Pulmonary artery endothelial cell (primary cell): Measurements from ENCODE around the gene ARHGAP4. TPM values are rescaled to one million over a fixed set of nuclear protein-coding genes. Genes with fewer than 3 reads are reported as not detected.
A peak's percentile ranks its signal among the peaks of the same experiment; 100 is the strongest.

Source experiments
- DNase-seq: peaks from one replicate; pipeline ENCODE4 v3.0.0-alpha.2; 2011; ENCODE audit warnings: low read depth, low spot score
- total RNA-seq: library from RNA; depleted of rRNA; stranded (reverse); fragments of >200 nt; gene quantifications from 2 replicates; pipeline ENCODE4 v1.2.3, GENCODE V29; 2014

The ARHGAP4 gene
- total RNA-seq: 26.5 and 37.0 TPM in 2 replicates

- DNase-seq: no peak
Observed at GRCh38 chrX:153925739-153926551, at the start of gene ARHGAP4. Gene ARHGAP4, minus strand, starts transcription at chrX:153926264. Its CDS starts 62 bp downstream, at chrX:153926202.

- DNase-seq: no peak
Observed at GRCh38 chrX:153974726-153975286, 48.7 kb upstream of the ARHGAP4 start.

GRCh38 chrX:153974003-153974725 lies 48.1 kb upstream of the ARHGAP4 start:
- DNase-seq: no peak

GRCh38 chrX:153973127-153974002 lies 47.3 kb upstream of the ARHGAP4 start:
- no peak for DNase-seq

- no peak for DNase-seq
Observed at GRCh38 chrX:153972368-153973126, 46.5 kb upstream of the ARHGAP4 start, which contains the start of gene TMEM187. Gene TMEM187, plus strand, starts transcription at chrX:153972754. Its CDS starts 9,309 bp downstream, at chrX:153982063.

- no peak for DNase-seq
Observed at GRCh38 chrX:153971450-153972367, 45.6 kb upstream of the ARHGAP4 start, which contains the start of gene HCFC1. Gene HCFC1, minus strand, starts transcription at chrX:153971818. Its CDS starts 978 bp downstream, at chrX:153970840.

GRCh38 chrX:153971124-153971449 lies 45.0 kb upstream of the ARHGAP4 start:
- peak; percentile 68 for DNase-seq

- no peak for DNase-seq
Observed at GRCh38 chrX:153970357-153971123, 44.5 kb upstream of the ARHGAP4 start.

- no peak for DNase-seq
Observed at GRCh38 chrX:153969904-153970356, 43.9 kb upstream of the ARHGAP4 start.

GRCh38 chrX:153969125-153969903 lies 43.2 kb upstream of the ARHGAP4 start:
- DNase-seq: no peak

- DNase-seq: no peak
Observed at GRCh38 chrX:153968754-153969124, 42.7 kb upstream of the ARHGAP4 start.

GRCh38 chrX:153968255-153968654 lies 42.2 kb upstream of the ARHGAP4 start:
- DNase-seq: no peak

- DNase-seq: no peak
Observed at GRCh38 chrX:153967536-153968224, 41.6 kb upstream of the ARHGAP4 start.

- DNase-seq: no peak
Observed at GRCh38 chrX:153966841-153967535, 40.9 kb upstream of the ARHGAP4 start.

- no peak for DNase-seq
Observed at GRCh38 chrX:153966283-153966688, 40.2 kb upstream of the ARHGAP4 start.

- no peak for DNase-seq
Observed at GRCh38 chrX:153965406-153965805, 39.3 kb upstream of the ARHGAP4 start.

GRCh38 chrX:153964105-153964504 lies 38.0 kb upstream of the ARHGAP4 start:
- DNase-seq: no peak
